ENCODE measurements around the gene SLC35F2. TPM values are rescaled to one million over a fixed set of nuclear protein-coding genes. Genes with fewer than 3 reads are reported as not detected.

SLC35F2 gene
- total and polyA plus RNA-seq, 2 of the 8 experiments (the other 6 are each of a cell fraction or from before 2014, with no cell fraction given) = 15.1 to 29.7 TPM

DNA sequence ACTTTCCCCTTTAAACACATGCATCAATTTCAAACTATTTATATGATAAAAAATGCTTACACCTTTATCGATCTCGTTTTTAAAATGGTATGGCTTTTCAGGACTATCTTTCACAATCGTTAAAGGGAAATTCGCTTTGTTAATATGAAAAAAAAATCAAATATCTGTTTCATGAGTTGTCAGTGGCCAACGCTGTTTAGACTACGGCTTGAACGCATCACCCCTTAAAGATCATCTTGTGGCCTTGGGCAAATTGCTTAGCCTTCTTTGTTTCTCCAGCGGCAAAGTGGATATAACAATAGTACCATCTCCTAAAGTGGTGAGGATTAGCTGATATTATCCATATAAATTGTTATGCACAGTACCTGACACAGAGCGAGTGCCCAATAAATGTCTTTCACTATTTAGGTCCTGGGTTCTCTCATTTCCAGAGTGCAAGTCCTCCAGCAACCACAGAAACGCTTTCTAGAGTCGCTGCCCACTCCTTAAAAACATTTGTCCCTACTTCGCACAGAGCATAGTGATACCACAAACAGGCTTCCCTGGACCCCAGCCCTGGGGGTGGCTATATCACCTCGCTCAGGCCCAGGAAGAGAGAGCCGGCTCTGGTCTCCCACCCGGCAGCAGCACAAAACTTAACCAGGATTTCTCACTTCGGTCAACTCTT, 904 bp downstream of the SLC35F2 start:
- POLR2A ChIA-PET (ENCODE audit: partially characterized antibody) = no interaction called here
- peak overlapping the region; percentile 57; the same call in 1 of the 2 replicates for H3K18ac ChIP-seq (ENCODE audit: extremely low read depth, low read length)
- H2AFZ ChIP-seq (ENCODE audit: low read length) = 0 out of 2 replicates have a peak overlapping the region, but pooled peaks have one; percentile 8

More for the DNA sequence above, 904 bp downstream of the SLC35F2 start:
- H4K5ac ChIP-seq (ENCODE audit: insufficient read length, low read depth, low read length) = no peak overlapping the region
- H2BK5ac ChIP-seq (ENCODE audit: low read depth, low read length) = no peak overlapping the region
- H3K79me1 ChIP-seq (ENCODE audit: low read depth, low read length) = peaks cover 8% of the 10 kb centered on the region; the same call in 1 of the 2 replicates
- no peak overlapping the region for H3K4ac ChIP-seq (replicated peaks; ENCODE audit: insufficient read length, low read depth, low read length)
- no peak overlapping the region for H3K27ac ChIP-seq (ENCODE audit: low read depth, low read length)
- H2BK20ac ChIP-seq (ENCODE audit: low read length) = no peak overlapping the region
- no peak overlapping the region for H3K23ac ChIP-seq (ENCODE audit: insufficient read length)
- peak overlapping the region; percentile 84; the same call in 1 of the 2 replicates for H2BK12ac ChIP-seq (ENCODE audit: low read depth, low read length)
- DNase-seq (ENCODE audit: low read depth in 1 of 2, low spot score in 2 of 2) = peak in 1 of 2 experiments; percentile 65
- no peaks in the 10 kb centered on the region for H3K36me3 ChIP-seq (ENCODE audit: control insufficient read depth in 2 of 4, insufficient read depth in 4 of 4, low read length in 3 of 4)
- H3K4me2 ChIP-seq (ENCODE audit: insufficient read depth in 1 of 2, low read depth in 2 of 2, low read length in 2 of 2) = peak overlapping the region; percentile 89 to 93
- H3K14ac ChIP-seq (ENCODE audit: insufficient read length) = no peak overlapping the region
- peaks cover 0 to 9% (median 5%) of the 10 kb centered on the region in 4 experiments; a peak in 4 of 7 replicates for H3K27me3 ChIP-seq (replicated peaks in 1 of 4; ENCODE audit: control insufficient read depth in 3 of 4, extremely low read depth in 1 of 4, insufficient read depth in 3 of 4, low read length in 3 of 4)
- H3K9me3 ChIP-seq (ENCODE audit: insufficient read depth in 2 of 2, low read depth in 1 of 2, low read length in 1 of 2) = no peaks in the 10 kb centered on the region
- H3K4me1 ChIP-seq (replicated peaks in 1 of 4; ENCODE audit: control insufficient read depth in 3 of 4, insufficient read depth in 4 of 4, low read length in 3 of 4) = peaks cover 2 to 6% (median 5%) of the 10 kb centered on the region in 4 experiments; a peak in 4 of 7 replicates
- WGBS, 2 experiments (ENCODE audit: extremely low coverage in 1 of 2, insufficient coverage in 1 of 2, insufficient read length in 1 of 2, insufficient replicate concordance in 2 of 2, low coverage in 1 of 2, low lambda C conversion rate in 2 of 2, missing lambda C conversion rate in 1 of 2) = 21% methylated on average over 16 of the region's 16 CpGs; no CpG with 5 or more reads in 1 of the 2 experiments
- H2BK120ac ChIP-seq (replicated peaks; ENCODE audit: low read depth, low read length) = no peak overlapping the region
- peak overlapping the region in 1 of 4 experiments; percentile 58; a peak in 3 of 7 replicates for H3K9ac ChIP-seq (replicated peaks in 1 of 4; ENCODE audit: extremely low read depth in 1 of 4, low read depth in 3 of 4, low read length in 3 of 4)
- no peak overlapping the region for H2AK5ac ChIP-seq (ENCODE audit: low read depth, low read length)
- peaks cover 18% of the 10 kb centered on the region for H3K23me2 ChIP-seq (ENCODE audit: low read depth, low read length)
- no peak overlapping the region; the same call in 1 of the 2 replicates for H4K8ac ChIP-seq (ENCODE audit: extremely low read depth, insufficient read depth, low read length)
- no peaks in the 10 kb centered on the region for H4K20me1 ChIP-seq (replicated peaks in 1 of 2; ENCODE audit: control insufficient read depth in 1 of 2, insufficient read depth in 2 of 2, low read length in 2 of 2)
- H3K4me3 ChIP-seq (ENCODE audit: extremely low read depth in 1 of 4, insufficient read depth in 2 of 4, low read depth in 3 of 4, low read length in 4 of 4) = peak overlapping the region; percentile 80 to 88 (median 85)
- TF ChIP-seq RNF2 (IDR thresholded peaks at IDR 0.05; ENCODE audit: borderline replicate concordance, low read depth, low read length, missing control alignments, poor library complexity, severe bottlenecking) (no peak), KDM5A (IDR thresholded peaks at IDR 0.05; ENCODE audit: low read length) (no peak), CHD2 (IDR thresholded peaks at IDR 0.05; ENCODE audit: low read length) (no peak)
- peak overlapping the region; percentile 26 for H4K91ac ChIP-seq (replicated peaks; ENCODE audit: insufficient read length, low read length)
- no peak overlapping the region for H3K56ac ChIP-seq (replicated peaks; ENCODE audit: insufficient read length, low read depth, low read length)
- FAIRE-seq = no peak
- no peak overlapping the region for H2BK15ac ChIP-seq (ENCODE audit: low read length)
- CTCF ChIA-PET (ENCODE audit: partially characterized antibody) = no interaction called here
- peaks cover 3 to 34% of the 10 kb centered on the region in 2 experiments; a peak in 2 of 4 replicates for H3K79me2 ChIP-seq (ENCODE audit: control insufficient read depth in 1 of 2, insufficient read depth in 2 of 2, low read length in 2 of 2)

Data from H1 (cell line).